ENCODE measurements around the gene DUS4L.

DUS4L gene

GRCh38 chr7:107588529-107589130 lies 24.9 kb downstream of the DUS4L start:
- TF ChIP-seq FOXP2 (optimal IDR thresholded peaks at IDR 0.05; ENCODE audit: borderline replicate concordance, extremely low read depth, extremely low read length, insufficient read depth) (no peak), POLR2AphosphoS5 (IDR thresholded peaks at IDR 0.05; ENCODE audit: low read depth, low read length) (no peak), TAF1 (IDR thresholded peaks at IDR 0.05; ENCODE audit: borderline replicate concordance, insufficient read depth, low read length) (no peak)

DNA sequence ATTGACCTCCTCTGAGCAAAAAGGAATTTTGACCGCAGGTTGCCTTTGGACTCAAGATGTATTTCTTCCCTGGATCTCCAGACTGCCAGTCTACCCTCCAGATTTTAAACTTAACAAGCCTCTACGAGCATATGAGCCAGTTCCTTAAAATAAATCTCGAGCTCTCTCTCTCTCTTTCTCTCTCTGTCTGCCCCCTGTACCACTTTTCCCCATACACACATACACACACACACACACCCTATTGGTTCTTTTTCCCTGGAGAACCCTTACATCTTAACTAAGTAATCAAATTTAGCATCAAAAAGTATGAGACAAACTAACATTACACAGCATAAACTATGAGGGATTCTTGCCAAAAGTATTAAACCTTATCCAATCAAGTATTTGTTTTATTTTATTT lies 27.6 kb downstream of the DUS4L start:
- no peak for TF ChIP-seq TAF1 (IDR thresholded peaks at IDR 0.05; ENCODE audit: borderline replicate concordance, insufficient read depth, low read length)
- no peak for TF ChIP-seq FOXP2 (optimal IDR thresholded peaks at IDR 0.05; ENCODE audit: borderline replicate concordance, extremely low read depth, extremely low read length, insufficient read depth)
- TF ChIP-seq, protein P1, sequence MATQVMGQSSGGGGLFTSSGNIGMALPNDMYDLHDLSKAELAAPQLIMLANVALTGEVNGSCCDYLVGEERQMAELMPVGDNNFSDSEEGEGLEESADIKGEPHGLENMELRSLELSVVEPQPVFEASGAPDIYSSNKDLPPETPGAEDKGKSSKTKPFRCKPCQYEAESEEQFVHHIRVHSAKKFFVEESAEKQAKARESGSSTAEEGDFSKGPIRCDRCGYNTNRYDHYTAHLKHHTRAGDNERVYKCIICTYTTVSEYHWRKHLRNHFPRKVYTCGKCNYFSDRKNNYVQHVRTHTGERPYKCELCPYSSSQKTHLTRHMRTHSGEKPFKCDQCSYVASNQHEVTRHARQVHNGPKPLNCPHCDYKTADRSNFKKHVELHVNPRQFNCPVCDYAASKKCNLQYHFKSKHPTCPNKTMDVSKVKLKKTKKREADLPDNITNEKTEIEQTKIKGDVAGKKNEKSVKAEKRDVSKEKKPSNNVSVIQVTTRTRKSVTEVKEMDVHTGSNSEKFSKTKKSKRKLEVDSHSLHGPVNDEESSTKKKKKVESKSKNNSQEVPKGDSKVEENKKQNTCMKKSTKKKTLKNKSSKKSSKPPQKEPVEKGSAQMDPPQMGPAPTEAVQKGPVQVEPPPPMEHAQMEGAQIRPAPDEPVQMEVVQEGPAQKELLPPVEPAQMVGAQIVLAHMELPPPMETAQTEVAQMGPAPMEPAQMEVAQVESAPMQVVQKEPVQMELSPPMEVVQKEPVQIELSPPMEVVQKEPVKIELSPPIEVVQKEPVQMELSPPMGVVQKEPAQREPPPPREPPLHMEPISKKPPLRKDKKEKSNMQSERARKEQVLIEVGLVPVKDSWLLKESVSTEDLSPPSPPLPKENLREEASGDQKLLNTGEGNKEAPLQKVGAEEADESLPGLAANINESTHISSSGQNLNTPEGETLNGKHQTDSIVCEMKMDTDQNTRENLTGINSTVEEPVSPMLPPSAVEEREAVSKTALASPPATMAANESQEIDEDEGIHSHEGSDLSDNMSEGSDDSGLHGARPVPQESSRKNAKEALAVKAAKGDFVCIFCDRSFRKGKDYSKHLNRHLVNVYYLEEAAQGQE (IDR thresholded peaks at IDR 0.05; ENCODE audit: insufficient read depth in 1 of 2, low read depth in 2 of 2, low read length in 2 of 2): no peak
- no peak for TF ChIP-seq SIN3A (IDR thresholded peaks at IDR 0.05; ENCODE audit: borderline replicate concordance, insufficient read depth, low read length)
- no peak for TF ChIP-seq POLR2AphosphoS5 (IDR thresholded peaks at IDR 0.05; ENCODE audit: low read depth, low read length)

- TF ChIP-seq, protein P1 (IDR thresholded peaks at IDR 0.05; ENCODE audit: insufficient read depth in 1 of 2, low read depth in 2 of 2, low read length in 2 of 2): no peak
- TF ChIP-seq TAF1 (IDR thresholded peaks at IDR 0.05; ENCODE audit: borderline replicate concordance, insufficient read depth, low read length): no peak
- TF ChIP-seq POLR2AphosphoS5 (IDR thresholded peaks at IDR 0.05; ENCODE audit: low read depth, low read length): no peak
- no peak for TF ChIP-seq SIN3A (IDR thresholded peaks at IDR 0.05; ENCODE audit: borderline replicate concordance, insufficient read depth, low read length)
- TF ChIP-seq FOXP2 (optimal IDR thresholded peaks at IDR 0.05; ENCODE audit: borderline replicate concordance, extremely low read depth, extremely low read length, insufficient read depth): no peak
Measured at GRCh38 chr7:107592361-107593024, 28.7 kb downstream of the DUS4L start.

GRCh38 chr7:107593025-107593410 lies 29.2 kb downstream of the DUS4L start:
- TF ChIP-seq TAF1 (IDR thresholded peaks at IDR 0.05; ENCODE audit: borderline replicate concordance, insufficient read depth, low read length): no peak
- no peak for TF ChIP-seq POLR2AphosphoS5 (IDR thresholded peaks at IDR 0.05; ENCODE audit: low read depth, low read length)
- no peak for TF ChIP-seq FOXP2 (optimal IDR thresholded peaks at IDR 0.05; ENCODE audit: borderline replicate concordance, extremely low read depth, extremely low read length, insufficient read depth)
- no peak for TF ChIP-seq SIN3A (IDR thresholded peaks at IDR 0.05; ENCODE audit: borderline replicate concordance, insufficient read depth, low read length)
- TF ChIP-seq, protein P1 (IDR thresholded peaks at IDR 0.05; ENCODE audit: insufficient read depth in 1 of 2, low read depth in 2 of 2, low read length in 2 of 2): no peak

DNA sequence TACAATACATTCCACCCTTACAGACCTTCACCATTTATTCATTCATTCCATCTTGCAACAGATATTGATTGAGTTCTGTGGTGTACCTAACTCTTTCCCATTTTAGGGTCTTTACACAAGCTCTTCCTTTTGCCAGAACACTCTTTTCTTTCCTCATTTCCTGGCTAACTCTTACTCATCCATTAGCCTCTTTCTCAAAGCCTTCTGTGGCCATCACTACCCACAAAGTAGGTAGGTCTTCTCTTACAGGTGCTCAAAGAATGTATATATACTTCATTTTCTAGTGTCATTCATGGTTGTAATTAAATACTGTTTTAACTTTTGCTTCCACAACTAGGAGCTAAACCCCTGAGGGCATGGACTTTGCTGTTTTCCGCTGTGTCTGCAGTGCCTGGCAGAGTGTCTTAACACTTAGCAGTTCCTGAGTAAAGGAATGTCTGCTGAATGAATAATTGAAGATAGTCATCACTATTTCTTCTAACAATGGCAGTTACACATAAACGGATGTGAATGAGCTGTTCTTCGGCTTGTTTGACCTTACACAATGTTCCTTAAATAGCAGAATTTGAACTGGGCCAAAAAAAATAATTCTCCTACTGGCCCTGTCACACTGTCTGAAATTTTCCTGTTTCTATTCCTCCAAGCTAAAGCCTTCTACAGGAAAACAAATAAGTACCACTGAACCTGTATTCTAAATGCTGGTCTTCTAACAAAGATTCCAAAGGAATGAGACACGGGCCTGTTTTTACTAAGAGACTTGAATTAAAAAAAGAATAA lies 31.4 kb downstream of the DUS4L start:
- peak; percentile 81 for TF ChIP-seq SIN3A (IDR thresholded peaks at IDR 0.05; ENCODE audit: borderline replicate concordance, insufficient read depth, low read length)
- TF ChIP-seq FOXP2 (optimal IDR thresholded peaks at IDR 0.05; ENCODE audit: borderline replicate concordance, extremely low read depth, extremely low read length, insufficient read depth): no peak
- TF ChIP-seq, protein P1 (IDR thresholded peaks at IDR 0.05; ENCODE audit: insufficient read depth in 1 of 2, low read depth in 2 of 2, low read length in 2 of 2): no peak
- peak; percentile 74; the same call in 1 of the 2 replicates for TF ChIP-seq TAF1 (IDR thresholded peaks at IDR 0.05; ENCODE audit: borderline replicate concordance, insufficient read depth, low read length)
- peak; percentile 49; the same call in 1 of the 2 replicates for TF ChIP-seq POLR2AphosphoS5 (IDR thresholded peaks at IDR 0.05; ENCODE audit: low read depth, low read length)

Data from PFSK-1 (cell line).